ENCODE results near the gene TCF25.

- TF ChIP-seq YY1 (IDR thresholded peaks at IDR 0.05; ENCODE audit: low read depth) (no peak), RAD21 (IDR thresholded peaks at IDR 0.05; ENCODE audit: low read depth) (no peak), CREB1 (IDR thresholded peaks at IDR 0.05; ENCODE audit: low read depth) (no peak), CEBPB (IDR thresholded peaks at IDR 0.05) (no peak), TAF1 (IDR thresholded peaks at IDR 0.05; ENCODE audit: low read depth) (no peak), REST (IDR thresholded peaks at IDR 0.05; ENCODE audit: low read depth) (no peak), ZBTB7A (IDR thresholded peaks at IDR 0.05; ENCODE audit: low read depth) (no peak), EGR1 (IDR thresholded peaks at IDR 0.05) (no peak), EP300 (IDR thresholded peaks at IDR 0.05; ENCODE audit: borderline replicate concordance) (no peak), TEAD4 (IDR thresholded peaks at IDR 0.05) (no peak), NFIC (IDR thresholded peaks at IDR 0.05) (no peak), TCF12 (IDR thresholded peaks at IDR 0.05; ENCODE audit: low read depth) (no peak)
- TF ChIP-seq, protein P1, sequence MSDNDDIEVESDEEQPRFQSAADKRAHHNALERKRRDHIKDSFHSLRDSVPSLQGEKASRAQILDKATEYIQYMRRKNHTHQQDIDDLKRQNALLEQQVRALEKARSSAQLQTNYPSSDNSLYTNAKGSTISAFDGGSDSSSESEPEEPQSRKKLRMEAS (IDR thresholded peaks at IDR 0.05) = no peak
Observed at GRCh38 chr16:89924925-89925307, 51.5 kb downstream of the TCF25 start.

Measured in Ishikawa (cell line).